Karpas-422 (cell line): Measurements from ENCODE around the gene AOC1. TPM values are rescaled to one million over a fixed set of nuclear protein-coding genes. Genes with fewer than 3 reads are reported as not detected.
"Not testable (repeated sequence)": the region's sequence is repeated elsewhere in the genome, so short reads cannot be mapped to it uniquely, and the experiment has no call there.

Source experiments
- DNase-seq: peaks from one replicate; pipeline ENCODE4 v3.0.0-alpha.2; 2015
- H2AFZ ChIP-seq: fragments of 200-600 bp; sonication (generic); 2 replicates; pipeline ENCODE4 v1.6.1; 2014; ENCODE audit warnings: antibody characterized with exemption, low read length, mixed read lengths
- H3K27ac ChIP-seq: fragments of 200-600 bp; sonication (generic); 2 replicates; pipeline ENCODE4 v1.5.1; 2014; ENCODE audit warnings: mild to moderate bottlenecking, low read length, moderate library complexity
- H3K27me3 ChIP-seq: fragments of 200-600 bp; sonication (generic); 2 replicates; pipeline ENCODE4 v1.6.1; 2014; ENCODE audit warnings: low read length, mixed read lengths
- H3K36me3 ChIP-seq: fragments of 200-600 bp; sonication (generic); 2 replicates; pipeline ENCODE4 v1.6.1; 2014; ENCODE audit warnings: low read length, mixed read lengths; ENCODE audit not compliant: insufficient read depth
- H3K4me1 ChIP-seq: fragments of 200-600 bp; sonication (generic); 2 replicates; pipeline ENCODE4 v1.6.1; 2014; ENCODE audit warnings: mild to moderate bottlenecking, low read length, mixed read lengths
- H3K4me2 ChIP-seq: fragments of 200-600 bp; sonication (generic); 2 replicates; pipeline ENCODE4 v1.6.1; 2014; ENCODE audit warnings: low read length, low read depth, mild to moderate bottlenecking; ENCODE audit not compliant: poor library complexity, severe bottlenecking
- H3K4me3 ChIP-seq: fragments of 200-600 bp; sonication (generic); 2 replicates; pipeline ENCODE4 v1.5.1; 2014; ENCODE audit warnings: mild to moderate bottlenecking, antibody characterized with exemption, low read length, mixed read lengths
- H3K79me2 ChIP-seq: fragments of 200-600 bp; sonication (generic); 2 replicates; pipeline ENCODE4 v1.6.1; 2014; ENCODE audit warnings: mild to moderate bottlenecking, low read length, mixed read lengths
- H3K9ac ChIP-seq: fragments of 200-600 bp; sonication (generic); 2 replicates; pipeline ENCODE4 v1.6.0; 2014; ENCODE audit warnings: low read length
- H3K9me2 ChIP-seq: fragments of 200-600 bp; sonication (generic), shearing (Covaris generic); replicated peaks from 2 replicates; pipeline ENCODE4 v1.6.0; 2014; ENCODE audit warnings: mild to moderate bottlenecking, low read length, moderate library complexity; ENCODE audit not compliant: insufficient read depth
- H3K9me3 ChIP-seq: fragments of 300-700, 200-600 bp; sonication (generic); 2 replicates; pipeline ENCODE4 v1.6.1; 2014; ENCODE audit warnings: low read length, mixed read lengths
- H4K20me1 ChIP-seq: fragments of 200-600 bp; sonication (generic); 2 replicates; pipeline ENCODE4 v1.6.1; 2014; ENCODE audit warnings: mild to moderate bottlenecking, antibody characterized with exemption, low read length, low read depth; ENCODE audit not compliant: insufficient read depth
- total RNA-seq: library from RNA; depleted of rRNA; stranded (reverse); fragments of >200 nt; shearing (Covaris generic); gene quantifications from 2 replicates; pipeline ENCODE4 v1.2.3, GENCODE V29; 2014; ENCODE audit warnings: low replicate concordance

Gene AOC1
- total RNA-seq, 1 experiment from 2014 or later, result not detected

- Histone ChIP-seq H4K20me1 (no peaks in the 10 kb centered on the region), H3K9ac (no peak overlapping the region), H3K4me3 (no peak overlapping the region), H3K27me3 (no peaks in the 10 kb centered on the region), H3K36me3 (no peaks in the 10 kb centered on the region), H3K4me1 (peaks cover 7% of the 10 kb centered on the region), H2AFZ (no peak overlapping the region), H3K9me3 (no peaks in the 10 kb centered on the region), H3K27ac (no peak overlapping the region), H3K9me2 (no peaks in the 10 kb centered on the region), H3K79me2 (no peaks in the 10 kb centered on the region), H3K4me2 (no peak overlapping the region)
- no peak for DNase-seq
These were observed 51.3 kb downstream of the AOC1 start for GRCh38 chr7:150903606-150904005.

GRCh38 chr7:150904011-150904909, 51.9 kb downstream of the AOC1 start:
- H2AFZ ChIP-seq, result no peak overlapping the region
- no peaks in the 10 kb centered on the region for H3K27me3 ChIP-seq
- no peak for DNase-seq
- no peak overlapping the region for H3K4me3 ChIP-seq
- H3K9me3 ChIP-seq, result no peaks in the 10 kb centered on the region
- H3K9me2 ChIP-seq, result no peaks in the 10 kb centered on the region
- no peaks in the 10 kb centered on the region for H3K36me3 ChIP-seq
- no peaks in the 10 kb centered on the region for H3K79me2 ChIP-seq
- H3K27ac ChIP-seq, result no peak overlapping the region
- H3K4me1 ChIP-seq, result peaks cover 7% of the 10 kb centered on the region
- no peaks in the 10 kb centered on the region for H4K20me1 ChIP-seq
- H3K4me2 ChIP-seq, result no peak overlapping the region
- no peak overlapping the region for H3K9ac ChIP-seq

- Histone ChIP-seq H3K27me3 (no peaks in the 10 kb centered on the region), H3K9ac (no peak overlapping the region), H2AFZ (no peak overlapping the region), H3K9me2 (no peaks in the 10 kb centered on the region), H3K4me3 (no peak overlapping the region), H3K4me1 (peaks cover 7% of the 10 kb centered on the region), H4K20me1 (no peaks in the 10 kb centered on the region), H3K36me3 (no peaks in the 10 kb centered on the region), H3K27ac (no peak overlapping the region), H3K79me2 (no peaks in the 10 kb centered on the region), H3K4me2 (no peak overlapping the region), H3K9me3 (no peaks in the 10 kb centered on the region)
- no peak for DNase-seq
These were observed 55.9 kb downstream of the AOC1 start for GRCh38 chr7:150908173-150908572.

- Histone ChIP-seq H3K79me2 (no peaks in the 10 kb centered on the region), H3K27ac (no peak overlapping the region), H3K27me3 (no peaks in the 10 kb centered on the region), H3K9me3 (no peaks in the 10 kb centered on the region), H3K4me2 (no peak overlapping the region), H3K4me3 (no peak overlapping the region), H3K36me3 (no peaks in the 10 kb centered on the region), H3K4me1 (no peaks in the 10 kb centered on the region), H3K9ac (no peak overlapping the region), H2AFZ (no peak overlapping the region), H3K9me2 (no peaks in the 10 kb centered on the region), H4K20me1 (no peaks in the 10 kb centered on the region)
- DNase-seq, result no peak
These were observed 57.1 kb downstream of the AOC1 start for GRCh38 chr7:150909200-150909995.

GRCh38 chr7:150910305-150910995, 58.1 kb downstream of the AOC1 start:
- not testable (repeated sequence) for DNase-seq, H2AFZ ChIP-seq

DNA sequence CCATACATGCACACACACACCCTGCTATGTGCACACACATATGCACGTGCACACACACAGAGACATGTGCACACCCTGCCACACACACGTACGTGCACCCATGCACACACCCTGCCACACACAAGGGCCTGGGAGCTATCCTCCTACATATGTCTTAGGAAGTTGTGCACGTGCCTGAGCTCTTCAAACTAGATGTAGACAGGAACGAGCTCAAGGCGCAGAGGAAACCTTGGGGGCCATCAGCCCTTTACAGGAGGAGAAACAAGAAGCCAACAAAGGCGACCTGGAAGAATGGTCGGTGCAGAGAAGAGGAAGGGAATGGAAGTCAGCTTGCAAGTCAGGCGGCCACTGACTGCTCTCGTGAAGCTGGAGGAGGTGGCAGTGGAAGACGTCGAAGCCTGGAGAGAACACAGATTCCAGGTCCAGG, 58.7 kb downstream of the AOC1 start:
- no peak overlapping the region for H3K27ac ChIP-seq
- H3K79me2 ChIP-seq, result no peaks in the 10 kb centered on the region
- H3K4me2 ChIP-seq, result no peak overlapping the region
- no peak overlapping the region for H2AFZ ChIP-seq
- no peak for DNase-seq
- H4K20me1 ChIP-seq, result no peaks in the 10 kb centered on the region
- no peaks in the 10 kb centered on the region for H3K9me3 ChIP-seq
- H3K9ac ChIP-seq, result no peak overlapping the region
- H3K9me2 ChIP-seq, result no peaks in the 10 kb centered on the region
- H3K4me1 ChIP-seq, result no peaks in the 10 kb centered on the region
- no peaks in the 10 kb centered on the region for H3K36me3 ChIP-seq
- H3K27me3 ChIP-seq, result no peaks in the 10 kb centered on the region
- no peak overlapping the region for H3K4me3 ChIP-seq

More at GRCh38 chr7:150910305-150910995, 58.1 kb downstream of the AOC1 start:
- H3K4me2 ChIP-seq, H3K36me3 ChIP-seq, H3K4me1 ChIP-seq, H3K9me3 ChIP-seq, H3K9ac ChIP-seq, H3K79me2 ChIP-seq, H3K27ac ChIP-seq, H3K9me2 ChIP-seq, H3K27me3 ChIP-seq, H4K20me1 ChIP-seq, H3K4me3 ChIP-seq: not testable (repeated sequence)
